Activated CD4-positive, alpha-beta T cell treated with anti-CD3 and anti-CD28 coated beads, Interleukin-2, amount 50 U/mL, for 16 hours (primary cell): ENCODE measurements around the gene NRARP.
"Not testable (repeated sequence)": the region's sequence is repeated elsewhere in the genome, so short reads cannot be mapped to it uniquely, and the experiment has no call there.

ENCODE experiments used
- DNase-seq: peaks from one replicate; pipeline ENCODE4 v3.0.0-alpha.2; 2020

Gene NRARP

GRCh38 chr9:137302118-137302448, at the start of gene NRARP:
NRARP (minus strand) TSS chr9:137302271; CDS start chr9:137301928, 343 bp downstream.
- DNase-seq = peak; percentile 89

- DNase-seq = no peak
Measured at GRCh38 chr9:137350696-137351584, 48.9 kb upstream of the NRARP start.

GRCh38 chr9:137349471-137350033, 47.5 kb upstream of the NRARP start:
- no peak for DNase-seq

- no peak for DNase-seq
Measured at GRCh38 chr9:137348769-137349470, 46.8 kb upstream of the NRARP start.

- DNase-seq = no peak
Measured at GRCh38 chr9:137347928-137348327, 45.9 kb upstream of the NRARP start.

GRCh38 chr9:137342482-137342881, 40.4 kb upstream of the NRARP start:
- no peak for DNase-seq

GRCh38 chr9:137341227-137341626, 39.2 kb upstream of the NRARP start:
- DNase-seq = no peak

GRCh38 chr9:137339908-137340462, 37.9 kb upstream of the NRARP start:
- DNase-seq = not testable (repeated sequence)

GRCh38 chr9:137339045-137339907, 37.2 kb upstream of the NRARP start:
- no peak for DNase-seq

GRCh38 chr9:137336735-137337134, 34.7 kb upstream of the NRARP start:
- DNase-seq = no peak

GRCh38 chr9:137333016-137333671, 31.1 kb upstream of the NRARP start:
- DNase-seq = no peak

GRCh38 chr9:137331929-137332328, 29.9 kb upstream of the NRARP start:
- no peak for DNase-seq

GRCh38 chr9:137330689-137331088, 28.6 kb upstream of the NRARP start:
- no peak for DNase-seq

- DNase-seq = not testable (repeated sequence)
Measured at GRCh38 chr9:137329590-137329989, 27.5 kb upstream of the NRARP start.

GRCh38 chr9:137327641-137328550, 25.8 kb upstream of the NRARP start:
- DNase-seq = peak; percentile 35

- DNase-seq = no peak
Measured at GRCh38 chr9:137326445-137327065, 24.5 kb upstream of the NRARP start.

- no peak for DNase-seq
Measured at GRCh38 chr9:137325799-137326198, 23.7 kb upstream of the NRARP start.

- no peak for DNase-seq
Measured at GRCh38 chr9:137325124-137325523, 23.1 kb upstream of the NRARP start.

GRCh38 chr9:137323531-137324331, 21.7 kb upstream of the NRARP start:
- DNase-seq = no peak
